ENCODE data around the gene CACNA1D. TPM values are rescaled to one million over a fixed set of nuclear protein-coding genes. Genes with fewer than 3 reads are reported as not detected.
"Not testable (repeated sequence)": the region's sequence is repeated elsewhere in the genome, so short reads cannot be mapped to it uniquely, and the experiment has no call there.

The CACNA1D gene
- polyA plus RNA-seq, 1 experiment: 0.15 TPM

GRCh38 chr3:53651927-53652326, 157.5 kb downstream of the CACNA1D start:
- ChIA-PET CTCF (no interaction called here), POLR2A (no interaction called here)
- no peaks in the 10 kb centered on the region for H3K36me3 ChIP-seq (ENCODE audit: control insufficient read depth, insufficient read depth, low read length)
- no peak for DNase-seq (ENCODE audit: low read depth)
- H3K4me3 ChIP-seq (ENCODE audit: low read depth, low read length): no peak overlapping the region
- H3K27me3 ChIP-seq (ENCODE audit: control insufficient read depth, insufficient read depth, low read length): no peaks in the 10 kb centered on the region
- no peak for TF ChIP-seq CTCF (IDR thresholded peaks at IDR 0.05; ENCODE audit: insufficient read depth, low read depth, low read length)

- Histone ChIP-seq H3K36me3 (ENCODE audit: control insufficient read depth, insufficient read depth, low read length) (no peaks in the 10 kb centered on the region), H3K4me3 (ENCODE audit: low read depth, low read length) (no peak overlapping the region), H3K27me3 (ENCODE audit: control insufficient read depth, insufficient read depth, low read length) (no peaks in the 10 kb centered on the region)
- DNase-seq (ENCODE audit: low read depth): no peak
- CTCF ChIA-PET: no interaction called here
- POLR2A ChIA-PET: no interaction called here
- no peak for TF ChIP-seq CTCF (IDR thresholded peaks at IDR 0.05; ENCODE audit: insufficient read depth, low read depth, low read length)
These were observed 163.2 kb downstream of the CACNA1D start for GRCh38 chr3:53657651-53658050.

GRCh38 chr3:53658613-53659193, 164.3 kb downstream of the CACNA1D start:
- H3K36me3 ChIP-seq (ENCODE audit: control insufficient read depth, insufficient read depth, low read length): no peaks in the 10 kb centered on the region
- CTCF ChIA-PET: interaction anchor here (1.1 kb wide), 1 partner anchor 10 kb away, joined by 3 read pairs; no protein-coding TSS in a partner anchor

GRCh38 chr3:53659996-53660395, 165.6 kb downstream of the CACNA1D start:
- ChIA-PET POLR2A (no interaction called here), CTCF (no interaction called here)
- DNase-seq (ENCODE audit: low read depth): no peak

More at GRCh38 chr3:53658613-53659193, 164.3 kb downstream of the CACNA1D start:
- Histone ChIP-seq H3K4me3 (ENCODE audit: low read depth, low read length) (no peak overlapping the region), H3K27me3 (ENCODE audit: control insufficient read depth, insufficient read depth, low read length) (no peaks in the 10 kb centered on the region)
- no peak for DNase-seq (ENCODE audit: low read depth)
- no peak for TF ChIP-seq CTCF (IDR thresholded peaks at IDR 0.05; ENCODE audit: insufficient read depth, low read depth, low read length)
- POLR2A ChIA-PET: no interaction called here

GRCh38 chr3:53661480-53661879, 167.1 kb downstream of the CACNA1D start:
- POLR2A ChIA-PET: no interaction called here
- Histone ChIP-seq H3K36me3 (ENCODE audit: control insufficient read depth, insufficient read depth, low read length) (no peaks in the 10 kb centered on the region), H3K27me3 (ENCODE audit: control insufficient read depth, insufficient read depth, low read length) (no peaks in the 10 kb centered on the region), H3K4me3 (ENCODE audit: low read depth, low read length) (no peak overlapping the region)
- no peak for TF ChIP-seq CTCF (IDR thresholded peaks at IDR 0.05; ENCODE audit: insufficient read depth, low read depth, low read length)
- DNase-seq (ENCODE audit: low read depth): no peak
- CTCF ChIA-PET: interaction anchor here (0.7 kb wide), 1 partner anchor 9 kb away, joined by 3 read pairs; no protein-coding TSS in a partner anchor

More at GRCh38 chr3:53659996-53660395, 165.6 kb downstream of the CACNA1D start:
- no peaks in the 10 kb centered on the region for H3K27me3 ChIP-seq (ENCODE audit: control insufficient read depth, insufficient read depth, low read length)
- H3K36me3 ChIP-seq (ENCODE audit: control insufficient read depth, insufficient read depth, low read length): no peaks in the 10 kb centered on the region
- H3K4me3 ChIP-seq (ENCODE audit: low read depth, low read length): no peak overlapping the region
- no peak for TF ChIP-seq CTCF (IDR thresholded peaks at IDR 0.05; ENCODE audit: insufficient read depth, low read depth, low read length)

GRCh38 chr3:53664812-53665211, 170.4 kb downstream of the CACNA1D start:
- H3K4me3 ChIP-seq (ENCODE audit: low read depth, low read length); POLR2A ChIA-PET; DNase-seq (ENCODE audit: low read depth); H3K27me3 ChIP-seq (ENCODE audit: control insufficient read depth, insufficient read depth, low read length); H3K36me3 ChIP-seq (ENCODE audit: control insufficient read depth, insufficient read depth, low read length); CTCF ChIA-PET: not testable (repeated sequence)
